Fibroblast of skin of scalp (primary cell): ENCODE measurements around the gene AIG1.
A peak's percentile ranks its signal among the peaks of the same experiment; 100 is the strongest.
"Not testable (repeated sequence)": the region's sequence is repeated elsewhere in the genome, so short reads cannot be mapped to it uniquely, and the experiment has no call there.

ENCODE experiments used
- DNase-seq: peaks from one replicate; pipeline ENCODE4 v3.0.0-alpha.2; 2013

The AIG1 gene

DNA sequence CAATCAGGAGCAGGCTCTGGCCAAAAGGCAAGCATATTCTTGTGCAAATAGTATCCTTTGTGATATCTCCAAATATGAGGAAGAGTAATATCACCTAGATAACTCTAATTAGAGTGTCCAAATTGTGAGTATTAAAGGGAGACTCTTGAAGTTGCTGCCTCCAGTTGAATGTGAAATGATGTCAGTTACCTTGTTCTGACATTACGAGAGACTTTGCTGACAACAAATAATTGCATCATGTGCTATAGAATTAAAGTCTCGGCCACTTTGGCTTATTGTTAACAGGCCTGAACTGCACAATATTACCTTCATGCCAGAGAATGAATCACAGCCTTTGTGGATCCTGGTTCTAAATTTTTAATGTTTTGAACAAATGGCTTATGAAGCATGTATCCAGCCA lies 106.5 kb downstream of the AIG1 start:
- DNase-seq, result no peak

DNA sequence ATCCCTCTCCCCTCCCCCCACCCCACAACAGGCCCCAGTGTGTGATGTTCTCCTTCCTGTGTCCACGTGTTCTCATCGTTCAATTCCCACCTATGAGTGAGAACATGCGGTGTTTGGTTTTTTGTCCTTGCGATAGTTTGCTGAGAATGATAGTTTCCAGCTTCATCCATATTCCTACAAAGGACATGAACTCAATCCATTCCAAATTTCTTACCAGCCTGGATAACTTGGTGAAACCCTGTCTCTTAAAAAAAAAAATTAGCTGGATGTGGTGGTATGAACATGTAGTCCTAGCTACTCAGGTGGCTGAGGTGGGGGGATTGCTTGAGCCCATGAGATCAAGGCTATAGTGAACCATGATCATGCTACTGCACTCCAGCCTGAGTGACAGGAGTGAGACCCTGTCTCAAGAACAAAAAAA lies 107.7 kb downstream of the AIG1 start:
- not testable (repeated sequence) for DNase-seq

DNA sequence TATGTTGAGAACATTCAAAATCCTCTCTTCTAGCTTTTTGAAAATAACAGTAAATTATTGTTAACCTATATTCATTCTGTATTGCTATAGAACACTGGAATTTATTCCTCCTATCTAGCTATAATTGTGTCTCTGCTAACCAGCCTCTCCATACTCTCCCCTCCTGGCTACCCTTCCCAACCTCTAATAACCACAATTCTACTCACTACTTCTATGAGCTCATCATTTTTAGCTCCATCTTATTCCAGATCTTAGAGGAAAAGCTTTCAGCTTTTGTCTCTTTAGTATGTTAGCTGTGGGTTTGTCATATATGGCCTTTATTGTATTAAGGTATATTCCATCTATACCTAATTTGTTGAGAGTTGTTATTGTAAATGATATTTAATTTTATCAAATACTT lies 108.8 kb downstream of the AIG1 start:
- DNase-seq, result no peak

DNA sequence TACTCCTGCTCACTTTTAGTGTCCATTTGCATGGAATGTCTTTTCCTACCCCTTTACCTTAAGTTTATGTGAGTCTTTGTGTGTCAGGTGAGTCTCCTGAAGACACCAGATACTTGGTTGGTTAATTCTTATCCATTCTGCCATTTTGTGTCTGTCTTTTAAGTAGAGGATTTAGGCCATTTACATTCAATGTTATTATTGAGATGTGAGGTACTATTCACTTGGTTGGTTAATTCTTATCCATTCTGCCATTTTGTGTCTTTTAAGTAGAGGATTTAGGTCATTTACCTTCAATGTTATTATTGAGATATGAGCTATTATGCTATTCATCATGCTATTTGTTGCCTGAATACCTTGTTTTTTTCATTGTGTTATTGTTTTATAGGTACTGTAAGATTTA lies 113.8 kb downstream of the AIG1 start:
- no peak for DNase-seq

DNA sequence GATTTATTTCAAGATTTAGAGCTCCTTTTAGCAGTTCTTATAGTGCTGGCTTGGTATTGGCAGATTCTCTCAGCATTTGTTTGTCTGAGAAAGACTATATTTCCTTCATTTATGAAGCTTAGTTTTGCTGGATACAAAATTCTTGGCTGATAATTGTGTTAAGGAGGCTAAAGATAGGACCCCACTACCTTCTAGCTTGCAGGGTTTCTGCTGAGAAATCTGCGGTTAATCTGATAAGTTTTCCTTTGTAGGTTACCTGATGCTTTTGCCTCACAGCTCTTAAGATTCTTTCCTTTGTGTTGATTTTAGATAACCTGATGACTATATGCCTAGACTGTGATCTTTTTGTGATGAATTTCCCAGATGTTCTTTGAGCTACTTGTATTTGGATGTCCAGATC lies 114.3 kb downstream of the AIG1 start:
- no peak for DNase-seq

DNA sequence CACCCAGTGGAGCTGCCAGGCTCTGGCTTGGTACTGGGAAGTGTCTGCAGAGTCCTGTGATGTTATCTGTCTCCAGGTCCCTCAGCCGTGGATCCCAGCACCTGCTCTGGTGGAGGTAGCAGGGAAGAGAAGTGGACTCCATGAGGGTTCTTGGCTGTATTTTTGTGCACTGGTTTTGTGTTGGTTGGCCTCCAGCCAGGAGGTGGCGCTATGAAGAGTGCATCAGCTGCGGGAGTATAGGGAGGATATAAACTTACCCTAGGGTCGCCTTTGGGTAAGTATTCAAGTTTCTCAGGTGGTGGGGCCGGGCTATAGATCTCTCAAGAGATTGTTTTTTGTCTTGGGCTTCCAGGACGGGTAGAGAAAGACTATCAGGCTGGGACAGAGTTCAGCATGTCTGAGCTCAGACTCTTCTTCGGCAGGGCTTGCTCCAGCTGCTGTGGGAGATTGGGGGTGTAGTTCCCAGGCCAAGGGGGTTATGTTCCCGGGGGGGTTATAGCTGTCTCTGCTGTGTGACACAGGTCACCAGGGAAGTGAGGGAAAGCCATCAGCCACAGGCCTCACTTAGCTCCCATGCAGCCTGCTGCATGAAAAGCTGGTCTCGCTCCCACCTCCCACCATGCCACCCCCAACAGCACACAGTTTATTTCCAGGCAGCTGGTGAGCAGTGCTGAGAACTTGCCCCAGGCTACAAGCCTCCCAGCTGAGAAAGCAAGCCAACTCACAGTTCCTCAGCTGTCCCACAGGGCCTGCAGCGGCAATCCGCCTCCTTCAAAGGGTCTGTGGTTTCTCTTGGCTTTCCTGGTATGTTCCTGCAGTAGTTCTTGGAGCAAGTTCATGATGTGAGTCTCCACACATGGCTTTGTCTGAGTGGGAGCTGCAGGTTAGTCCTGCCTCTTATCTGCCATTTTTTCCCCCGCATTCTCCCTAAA lies 115.7 kb downstream of the AIG1 start:
- DNase-seq, result peak; percentile 97

DNA sequence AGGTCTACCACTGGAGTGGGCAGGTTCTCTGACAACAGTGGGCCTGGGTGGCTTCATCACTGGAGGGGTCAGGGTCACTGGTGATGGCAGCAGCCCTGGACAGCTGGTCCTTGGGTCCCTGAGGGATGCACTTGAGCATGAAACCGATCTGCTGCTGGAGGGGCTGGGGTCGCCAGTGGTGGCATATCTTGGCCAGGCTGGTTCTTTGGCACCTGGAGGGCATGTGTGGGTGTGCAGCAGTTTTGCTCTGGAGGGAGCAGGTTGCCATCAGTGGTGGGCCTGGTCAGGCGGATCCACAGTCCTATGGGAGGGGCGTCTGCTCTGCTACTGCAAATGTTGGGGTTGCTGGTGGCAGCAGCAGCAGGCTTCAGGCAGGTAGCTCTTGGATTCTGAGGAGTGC lies 117.0 kb downstream of the AIG1 start:
- DNase-seq, result no peak

DNA sequence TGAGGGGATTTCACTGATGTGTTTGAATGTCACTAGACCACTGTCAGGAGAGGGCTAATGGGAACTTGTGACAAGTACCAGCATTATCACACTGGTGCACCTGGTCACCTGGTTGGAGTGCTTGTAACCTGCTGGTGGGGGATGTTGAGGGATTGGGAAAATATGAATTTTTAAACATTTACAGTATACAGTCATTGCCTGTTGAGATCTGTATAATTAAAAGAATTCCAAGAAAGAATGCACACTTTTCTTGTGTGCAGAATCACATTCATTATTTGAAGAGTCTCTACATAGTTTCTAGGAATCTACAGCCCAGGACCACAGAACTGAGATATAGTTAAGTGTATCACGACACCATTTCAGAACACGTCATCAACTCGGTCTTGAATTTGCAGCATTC lies 118.4 kb downstream of the AIG1 start:
- no peak for DNase-seq

DNA sequence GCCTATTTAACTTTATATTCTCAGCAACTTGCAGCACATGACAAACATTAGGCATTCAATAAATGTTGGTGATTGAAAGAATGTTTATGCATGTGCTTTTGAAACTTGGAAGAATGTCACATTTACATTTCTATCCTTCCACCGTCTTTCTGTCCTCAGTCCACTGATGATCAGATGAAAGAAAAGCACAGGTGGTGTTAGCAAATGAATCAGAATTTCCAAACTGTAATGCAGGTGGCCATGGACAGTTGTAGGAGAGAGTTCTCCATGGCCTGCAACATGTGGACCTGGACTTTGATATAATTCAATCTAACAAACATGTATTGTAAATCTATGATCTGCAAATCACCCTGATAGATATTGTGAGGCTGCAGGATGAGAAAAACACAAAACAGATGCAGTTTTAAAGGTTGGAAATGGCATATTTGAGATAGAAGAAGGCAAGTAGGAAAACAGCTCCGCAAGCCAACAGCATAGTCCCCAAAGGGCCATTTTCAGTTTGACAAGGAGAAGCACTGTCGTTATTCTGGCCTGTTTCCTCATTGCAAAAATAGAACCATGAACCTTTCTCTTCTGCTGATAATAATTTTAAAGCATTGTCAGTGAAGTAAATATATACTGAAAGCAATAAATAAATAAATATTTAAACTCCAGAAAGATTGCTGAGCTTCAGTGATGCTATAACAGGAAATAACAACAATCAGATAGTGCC lies 119.4 kb downstream of the AIG1 start:
- no peak for DNase-seq

DNA sequence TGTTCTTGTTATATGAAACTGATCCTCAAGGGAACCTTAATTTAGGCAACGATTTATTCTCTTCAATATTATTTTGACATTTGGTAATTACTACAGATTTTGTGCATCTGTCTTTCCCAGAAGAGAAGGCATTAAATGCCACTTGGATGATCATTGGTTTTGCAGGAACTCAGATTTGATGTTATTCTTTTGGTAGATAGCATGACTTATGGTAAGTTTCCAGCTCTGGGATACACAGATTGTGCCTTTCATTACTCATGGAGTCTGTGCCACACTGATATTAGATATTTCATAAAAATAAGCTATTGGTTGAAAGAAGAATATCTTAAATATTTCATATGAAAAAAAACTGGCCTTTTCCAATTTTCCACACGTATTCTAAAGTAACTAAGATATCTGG lies 120.1 kb downstream of the AIG1 start:
- peak; percentile 66 for DNase-seq

DNA sequence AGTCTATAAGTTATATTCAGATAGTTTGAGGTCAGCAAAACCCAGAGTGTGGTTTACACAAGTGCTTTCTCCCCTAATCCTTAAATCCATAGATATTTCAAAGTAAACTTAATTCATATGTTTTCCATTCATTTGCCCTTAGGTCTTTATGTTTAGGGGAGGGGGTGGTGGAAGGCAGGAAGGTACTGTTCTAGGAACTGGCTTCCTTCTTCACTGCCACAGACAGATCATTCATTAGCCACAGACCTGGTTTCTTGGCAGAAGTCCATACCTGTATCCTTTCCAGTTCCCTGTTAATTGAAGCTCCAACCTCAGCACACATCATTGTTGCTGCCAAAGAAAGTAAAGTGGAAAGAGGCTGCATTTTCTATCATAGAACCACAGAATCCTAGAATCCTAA lies 123.0 kb downstream of the AIG1 start:
- peak; percentile 37 for DNase-seq

DNA sequence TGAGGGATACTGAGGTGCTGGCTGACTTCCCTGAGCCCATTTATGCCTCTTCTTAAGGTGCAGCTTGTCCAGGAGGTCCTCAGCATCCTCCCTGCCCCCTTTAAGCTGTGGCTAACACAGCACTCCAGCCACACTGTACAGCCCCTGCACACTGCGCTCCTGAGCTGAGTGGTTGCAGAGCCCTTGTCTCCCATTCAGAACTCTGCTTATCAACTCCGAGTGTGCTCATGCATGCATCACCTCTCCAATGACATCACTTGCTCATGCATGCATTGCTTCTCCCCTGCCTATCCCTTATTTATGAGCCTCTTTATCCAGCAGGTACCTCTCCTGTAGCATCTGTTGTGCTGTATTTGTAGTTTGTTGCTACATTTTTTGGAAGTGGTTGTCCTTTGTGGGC lies 124.6 kb downstream of the AIG1 start:
- DNase-seq, result no peak

DNA sequence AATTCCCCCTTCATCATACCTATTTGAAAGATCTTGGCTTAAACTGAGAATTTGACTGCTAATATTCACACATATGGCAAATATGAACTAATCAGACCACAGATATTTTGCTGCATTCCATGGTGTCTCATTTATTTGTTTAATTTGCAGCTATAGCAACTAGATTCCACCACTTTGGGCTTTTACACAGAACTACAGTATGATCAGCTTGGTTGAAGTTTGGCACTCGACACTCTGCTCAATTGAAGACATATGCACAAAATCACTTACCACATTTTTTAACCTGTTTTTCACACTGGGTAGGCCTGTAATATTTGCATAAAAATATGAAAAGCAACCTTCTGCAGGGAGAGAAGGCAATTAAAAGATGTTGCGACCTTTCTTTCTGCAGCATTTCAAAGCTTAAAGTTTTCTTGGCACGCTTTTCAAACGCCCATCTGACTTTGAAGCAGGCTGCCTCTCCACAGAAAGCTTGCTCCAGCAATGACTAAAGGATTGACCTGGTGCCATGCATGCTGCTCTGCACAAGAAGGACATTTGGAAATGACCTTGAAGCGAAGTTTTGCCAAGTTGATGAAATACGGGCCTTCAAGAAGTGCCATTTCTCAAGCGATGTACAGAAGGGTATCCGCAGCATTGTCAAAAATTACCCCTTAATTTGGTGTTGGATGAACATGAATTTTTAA lies 126.7 kb downstream of the AIG1 start:
- DNase-seq, result peak; percentile 97

DNA sequence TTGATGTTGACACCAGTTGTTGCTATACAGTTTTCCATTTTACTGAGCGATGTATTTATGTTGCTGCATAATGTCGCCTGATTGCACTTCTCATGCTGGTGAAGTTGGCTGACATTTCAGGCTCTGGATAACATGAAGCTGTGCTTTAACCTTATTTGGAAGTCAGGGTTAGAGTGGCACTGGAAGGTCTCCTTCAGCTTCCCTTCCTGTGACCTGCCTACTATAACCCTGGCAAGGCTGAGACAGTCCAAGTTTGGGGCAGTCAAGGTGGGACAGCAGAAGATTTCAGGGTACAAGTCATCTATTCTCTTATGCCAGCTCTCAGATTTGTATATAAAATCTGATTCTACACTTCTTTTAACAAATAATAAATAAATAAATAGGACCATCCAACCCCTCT lies 127.6 kb downstream of the AIG1 start:
- no peak for DNase-seq

DNA sequence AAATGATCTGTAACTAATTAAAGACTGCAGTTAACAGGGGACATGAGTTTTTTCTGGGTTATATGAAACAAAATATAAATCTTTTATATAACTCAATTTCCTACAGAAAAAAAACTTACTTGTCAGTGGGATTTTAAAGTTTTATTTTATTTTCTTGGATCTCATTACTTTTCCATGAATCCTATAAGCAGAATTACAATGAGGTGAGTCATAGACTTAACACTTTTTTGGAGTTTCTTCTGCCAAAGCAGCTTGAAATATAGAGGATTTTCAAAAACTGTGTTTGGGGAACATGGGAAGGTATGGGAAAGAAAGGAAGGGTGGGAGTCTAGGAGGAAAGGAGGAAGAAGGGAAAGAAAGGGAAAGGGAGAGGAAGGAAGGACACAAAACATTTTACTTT lies 130.7 kb downstream of the AIG1 start:
- peak; percentile 43 for DNase-seq

DNA sequence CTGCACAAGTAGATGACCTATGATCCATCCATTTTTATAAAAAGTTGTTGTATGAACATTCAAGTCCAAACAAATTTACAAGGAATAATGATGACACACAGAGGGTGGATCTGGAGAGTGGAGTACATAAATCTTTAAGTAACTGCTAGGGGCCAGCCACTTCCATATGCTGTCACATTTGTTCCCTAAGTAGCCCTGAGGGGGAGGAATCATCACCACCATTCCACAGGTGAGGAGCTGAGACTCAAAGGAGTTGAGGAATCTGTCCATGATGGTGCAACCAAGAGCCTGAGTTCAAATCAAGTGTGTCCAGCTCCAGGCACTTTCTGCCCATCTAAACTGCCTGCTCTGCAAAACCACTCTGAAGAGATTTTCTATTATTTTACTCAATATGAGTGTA lies 132.1 kb downstream of the AIG1 start:
- DNase-seq, result no peak

DNA sequence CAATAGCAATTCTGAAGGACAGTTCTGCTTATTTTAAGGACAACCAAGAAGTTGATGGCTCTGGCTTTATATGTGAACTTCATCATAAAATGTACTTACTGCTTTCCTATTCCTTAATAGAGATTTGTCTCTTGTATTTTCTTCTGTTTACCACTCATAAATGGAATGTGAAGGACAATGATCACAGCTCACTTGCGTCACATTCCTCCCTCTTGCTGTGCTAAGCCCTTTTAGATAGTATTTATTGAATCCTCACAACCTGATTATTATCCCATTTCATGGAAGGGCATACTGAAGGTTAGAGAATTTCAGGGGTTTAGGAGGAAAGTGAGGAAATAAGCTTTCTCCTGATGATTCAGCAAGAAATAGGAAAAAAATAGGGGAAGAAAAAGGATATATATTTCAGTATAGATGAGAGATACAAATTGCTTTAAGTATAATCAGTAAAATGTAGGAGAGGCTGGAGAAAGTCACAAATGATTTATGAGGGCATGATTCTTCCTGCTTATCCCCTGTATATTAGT lies 132.9 kb downstream of the AIG1 start:
- no peak for DNase-seq

DNA sequence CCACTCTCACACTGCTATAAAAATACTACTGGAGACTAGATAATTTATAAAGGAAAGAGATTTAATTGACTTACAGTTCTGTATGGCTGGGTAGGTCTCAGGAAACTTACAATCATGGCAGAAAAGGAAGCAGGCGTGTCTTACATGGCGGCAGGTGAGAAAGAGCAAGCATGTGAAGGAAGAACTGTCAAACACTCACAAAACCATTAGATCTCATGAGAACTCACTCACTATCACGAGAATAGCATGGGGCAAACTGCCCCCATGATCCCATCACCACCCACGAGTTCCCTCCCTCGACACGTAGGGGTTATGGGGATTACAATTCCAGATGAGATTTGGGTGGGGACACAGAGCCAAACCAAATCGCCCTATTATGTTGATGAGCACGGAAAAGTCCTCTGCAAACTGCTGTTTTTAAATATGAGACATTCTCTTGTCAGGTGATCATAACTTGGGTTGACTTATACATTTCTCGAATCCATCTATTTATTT lies 133.5 kb downstream of the AIG1 start:
- DNase-seq, result no peak

DNA sequence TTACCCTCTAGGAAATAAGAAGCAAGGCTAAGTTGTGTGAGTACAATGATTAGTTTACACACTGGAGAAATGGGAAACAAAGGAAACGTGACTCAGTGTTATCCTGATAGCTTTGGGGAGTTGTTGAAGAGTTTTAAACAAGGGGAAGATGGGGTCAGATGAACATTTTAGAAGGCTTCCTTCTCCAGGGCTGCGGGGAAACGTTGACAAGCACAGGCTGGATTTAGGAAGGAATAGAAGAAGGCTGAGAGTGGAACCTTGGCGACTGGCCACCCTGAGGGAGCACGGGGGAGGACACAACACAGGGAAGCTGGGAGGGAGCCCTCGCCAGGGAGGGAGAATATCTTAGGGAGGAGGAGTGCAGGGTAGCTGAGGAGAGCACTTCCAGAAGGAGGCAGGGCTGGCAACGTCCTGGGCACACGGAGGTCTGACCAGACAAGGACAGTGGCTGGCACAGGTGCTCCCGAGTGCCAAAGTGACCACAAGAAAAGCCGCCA lies 134.7 kb downstream of the AIG1 start:
- DNase-seq, result no peak

DNA sequence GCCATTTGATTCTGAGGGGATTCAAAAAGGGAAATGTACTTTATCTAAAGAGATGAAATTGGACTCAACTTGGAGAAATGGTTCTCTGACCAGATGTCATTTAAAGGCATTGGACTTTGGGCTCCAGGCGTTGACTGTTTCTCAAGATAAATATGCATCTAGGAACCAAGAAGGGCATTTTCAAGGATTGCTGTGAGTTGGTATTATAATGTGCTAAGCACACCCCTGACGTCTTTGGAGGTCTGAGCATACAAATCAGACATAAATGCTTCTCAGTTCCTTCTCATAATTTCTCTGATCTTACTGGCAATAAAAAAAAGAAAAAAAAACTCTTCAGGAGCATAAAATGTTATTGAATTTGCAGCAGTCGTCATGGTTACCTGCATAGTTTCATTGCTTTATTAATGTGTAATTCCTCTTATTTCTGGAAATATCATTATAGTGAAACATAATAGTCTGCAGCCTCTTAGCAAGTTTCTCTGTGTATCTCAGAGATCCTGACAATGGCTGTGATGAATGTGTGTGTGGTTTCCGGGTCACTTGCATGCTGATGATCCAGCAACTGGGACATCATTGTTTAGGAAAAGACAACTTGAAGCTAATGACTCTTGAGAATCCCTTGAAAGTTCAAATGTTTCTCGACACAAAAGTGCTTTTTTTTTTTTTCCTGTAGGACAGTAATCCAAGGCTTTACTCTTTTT lies 136.0 kb downstream of the AIG1 start:
- DNase-seq, result peak; percentile 40

DNA sequence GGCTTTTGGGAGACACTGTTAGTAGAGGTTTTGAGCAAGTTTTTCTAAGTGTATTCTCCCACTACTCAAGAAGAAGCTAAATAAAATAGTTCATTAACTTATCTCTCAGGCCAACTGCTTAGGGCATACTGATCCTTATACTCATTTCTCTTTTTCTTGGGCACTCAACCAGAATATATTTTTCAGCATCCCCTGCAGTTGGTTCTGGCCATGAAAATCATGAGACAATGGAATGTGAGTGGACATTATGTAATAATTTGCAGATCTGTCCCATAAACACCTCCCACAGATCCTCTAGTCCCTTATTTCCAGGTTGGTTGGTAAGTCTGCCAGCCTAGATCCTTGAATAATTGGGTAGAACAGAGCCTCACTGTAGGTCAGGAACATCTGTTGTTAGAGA lies 136.7 kb downstream of the AIG1 start:
- DNase-seq, result no peak

DNA sequence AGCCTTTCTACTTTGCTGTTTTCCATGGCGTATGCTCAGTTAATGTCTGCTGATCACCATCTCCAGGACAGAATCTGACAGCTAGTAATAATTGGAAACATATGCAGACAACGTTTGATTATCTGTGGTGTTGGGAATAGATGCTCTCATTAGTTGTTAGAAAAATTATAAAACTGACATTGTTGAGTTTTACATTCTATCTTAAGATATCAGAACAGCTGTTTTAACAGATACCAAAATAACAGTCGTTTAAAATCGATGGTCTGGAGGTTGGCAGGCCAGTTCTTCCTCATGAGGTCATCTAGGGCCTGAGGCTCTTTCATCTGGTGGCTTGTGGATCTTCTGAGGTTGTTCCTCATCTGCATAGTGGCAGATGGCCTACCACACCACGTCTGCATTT lies 137.6 kb downstream of the AIG1 start:
- DNase-seq, result no peak
